DND-41 (cell line): Measurements from ENCODE around the gene KRT81.

Source experiments
- ATAC-seq: fragments of 200-7000 bp; cut with Tn5 transposase; 3 replicates; pipeline ENCODE4 v1.9.1; 2021; ENCODE audit warnings: low read depth; ENCODE audit not compliant: insufficient read depth
- DNase-seq: peaks from one replicate; pipeline ENCODE4 v3.0.0-alpha.2; 2020
- H2AFZ ChIP-seq: 2 replicates; pipeline ENCODE4 v1.6.0; 2012; ENCODE audit warnings: low read depth, low read length
- H3K27ac ChIP-seq: 2 replicates; pipeline ENCODE4 v1.5.1; 2012; ENCODE audit warnings: low read length, inconsistent platforms
- H3K27me3 ChIP-seq: fragments of 200-600 bp; sonication (generic); 2 replicates; pipeline ENCODE4 v1.6.0; 2012; ENCODE audit warnings: low read length, mild to moderate bottlenecking, inconsistent platforms; ENCODE audit not compliant: insufficient read depth, poor library complexity
- H3K36me3 ChIP-seq: 2 replicates; pipeline ENCODE4 v1.5.1; 2012; ENCODE audit warnings: low read length, inconsistent platforms; ENCODE audit not compliant: insufficient read depth
- H3K4me1 ChIP-seq: 2 replicates; pipeline ENCODE4 v1.5.1; 2012; ENCODE audit warnings: mild to moderate bottlenecking, low read length; ENCODE audit not compliant: insufficient read depth
- H3K4me2 ChIP-seq: 2 replicates; pipeline ENCODE4 v1.6.0; 2012; ENCODE audit warnings: mild to moderate bottlenecking, moderate library complexity, low read length, inconsistent platforms; ENCODE audit not compliant: insufficient read depth
- H3K4me3 ChIP-seq, 2 experiments: fragments of 200-600 bp in 1 of 2; shearing (Covaris generic) in 1 of 2; 2 replicates each; pipeline ENCODE4 v1.5.1; 2012 to 2016; ENCODE audit warnings: inconsistent platforms in 2 of 2, low read length in 2 of 2, mild to moderate bottlenecking in 2 of 2, low read depth in 1 of 2, moderate library complexity in 1 of 2
- H3K79me2 ChIP-seq: 2 replicates; pipeline ENCODE4 v1.6.0; 2012; ENCODE audit warnings: low read length, inconsistent platforms; ENCODE audit not compliant: insufficient read depth
- H3K9ac ChIP-seq: 2 replicates; pipeline ENCODE4 v1.6.0; 2012; ENCODE audit warnings: low read depth, mild to moderate bottlenecking, inconsistent platforms, low read length, moderate library complexity
- H3K9me3 ChIP-seq: 2 replicates; pipeline ENCODE4 v1.5.1; 2012; ENCODE audit warnings: low read length, moderate library complexity, mild to moderate bottlenecking, inconsistent platforms; ENCODE audit not compliant: insufficient read depth, severe bottlenecking
- H4K20me1 ChIP-seq: 2 replicates; pipeline ENCODE4 v1.6.0; 2012; ENCODE audit warnings: low read length; ENCODE audit not compliant: insufficient read depth
- EZH2 ChIP-seq: IDR thresholded peaks from 3 replicates; pipeline ENCODE4 v1.6.1; 2012; ENCODE audit warnings: borderline replicate concordance, low read depth, mild to moderate bottlenecking, moderate library complexity, low read length, inconsistent platforms; ENCODE audit not compliant: severe bottlenecking
- TF ChIP-seq, protein P1 (sequence below): IDR thresholded peaks from 2 replicates; pipeline ENCODE4 v1.5.1; 2012; ENCODE audit warnings: borderline replicate concordance, low read length, moderate library complexity, mild to moderate bottlenecking; ENCODE audit not compliant: poor library complexity, severe bottlenecking; ENCODE audit errors: extremely low read depth

The KRT81 gene

DNA sequence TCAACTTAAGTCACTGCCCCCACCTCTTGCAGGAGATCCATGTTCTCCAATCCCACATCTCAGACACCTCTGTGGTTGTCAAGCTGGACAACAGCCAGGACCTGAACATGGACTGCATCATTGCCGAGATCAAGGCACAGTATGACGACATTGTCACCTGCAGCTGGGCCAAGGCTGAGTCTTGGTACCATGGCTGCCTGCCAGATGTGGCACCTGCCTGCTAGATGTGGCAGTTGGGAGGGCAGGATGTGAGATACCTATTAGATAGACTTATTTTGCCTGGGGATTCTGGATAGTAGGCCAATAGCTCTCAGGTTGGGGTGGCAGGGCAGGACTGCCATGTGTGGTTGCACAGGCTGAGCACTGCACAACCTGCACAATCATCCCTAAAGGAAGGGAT is 24.8 kb downstream of the KRT81 start:
- TF ChIP-seq, protein P1, sequence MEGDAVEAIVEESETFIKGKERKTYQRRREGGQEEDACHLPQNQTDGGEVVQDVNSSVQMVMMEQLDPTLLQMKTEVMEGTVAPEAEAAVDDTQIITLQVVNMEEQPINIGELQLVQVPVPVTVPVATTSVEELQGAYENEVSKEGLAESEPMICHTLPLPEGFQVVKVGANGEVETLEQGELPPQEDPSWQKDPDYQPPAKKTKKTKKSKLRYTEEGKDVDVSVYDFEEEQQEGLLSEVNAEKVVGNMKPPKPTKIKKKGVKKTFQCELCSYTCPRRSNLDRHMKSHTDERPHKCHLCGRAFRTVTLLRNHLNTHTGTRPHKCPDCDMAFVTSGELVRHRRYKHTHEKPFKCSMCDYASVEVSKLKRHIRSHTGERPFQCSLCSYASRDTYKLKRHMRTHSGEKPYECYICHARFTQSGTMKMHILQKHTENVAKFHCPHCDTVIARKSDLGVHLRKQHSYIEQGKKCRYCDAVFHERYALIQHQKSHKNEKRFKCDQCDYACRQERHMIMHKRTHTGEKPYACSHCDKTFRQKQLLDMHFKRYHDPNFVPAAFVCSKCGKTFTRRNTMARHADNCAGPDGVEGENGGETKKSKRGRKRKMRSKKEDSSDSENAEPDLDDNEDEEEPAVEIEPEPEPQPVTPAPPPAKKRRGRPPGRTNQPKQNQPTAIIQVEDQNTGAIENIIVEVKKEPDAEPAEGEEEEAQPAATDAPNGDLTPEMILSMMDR: no peak
- no peak for TF ChIP-seq EZH2
- Histone ChIP-seq H3K4me1 (no peaks in the 10 kb centered on the region), H3K79me2 (no peaks in the 10 kb centered on the region), H3K36me3 (no peaks in the 10 kb centered on the region), H3K4me3 (no peak overlapping the region), H3K4me2 (no peak overlapping the region), H3K9me3 (no peaks in the 10 kb centered on the region), H3K9ac (no peak overlapping the region), H3K27ac (no peak overlapping the region), H3K27me3 (peaks cover 3% of the 10 kb centered on the region), H4K20me1 (peaks cover 4% of the 10 kb centered on the region; the same call in 1 of the 2 replicates), H2AFZ (no peak overlapping the region)
- DNase-seq (no peak), ATAC-seq (no peak)

DNA sequence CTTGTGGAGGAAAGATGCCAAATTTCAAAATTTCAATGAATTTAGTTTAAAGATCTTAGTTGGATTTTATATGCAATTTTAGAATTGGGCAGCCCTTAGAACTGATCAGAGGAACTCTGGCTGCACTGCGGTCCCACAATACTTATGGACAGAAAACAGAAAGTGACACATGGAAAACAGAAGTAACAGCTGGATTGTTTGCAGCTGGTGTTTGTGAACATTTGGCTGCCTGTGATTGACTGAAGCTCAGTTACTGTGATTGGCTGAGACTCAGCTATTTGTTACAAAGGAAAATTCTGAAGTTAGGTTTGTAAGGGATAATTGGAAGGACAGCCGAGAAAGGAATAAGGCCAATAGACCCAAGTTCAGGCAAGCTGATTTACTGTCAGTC is 26.9 kb downstream of the KRT81 start:
- TF ChIP-seq EZH2: no peak
- TF ChIP-seq, protein P1: no peak
- ATAC-seq (no peak), DNase-seq (no peak)
- no peak overlapping the region for H2AFZ ChIP-seq
- H3K79me2 ChIP-seq: no peaks in the 10 kb centered on the region
- H3K9ac ChIP-seq: no peak overlapping the region
- H3K27ac ChIP-seq: no peak overlapping the region
- H3K4me3 ChIP-seq: no peak overlapping the region
- no peaks in the 10 kb centered on the region for H4K20me1 ChIP-seq
- no peaks in the 10 kb centered on the region for H3K9me3 ChIP-seq
- no peak overlapping the region for H3K4me2 ChIP-seq
- peaks cover 6% of the 10 kb centered on the region for H3K27me3 ChIP-seq
- no peaks in the 10 kb centered on the region for H3K36me3 ChIP-seq
- no peaks in the 10 kb centered on the region for H3K4me1 ChIP-seq

DNA sequence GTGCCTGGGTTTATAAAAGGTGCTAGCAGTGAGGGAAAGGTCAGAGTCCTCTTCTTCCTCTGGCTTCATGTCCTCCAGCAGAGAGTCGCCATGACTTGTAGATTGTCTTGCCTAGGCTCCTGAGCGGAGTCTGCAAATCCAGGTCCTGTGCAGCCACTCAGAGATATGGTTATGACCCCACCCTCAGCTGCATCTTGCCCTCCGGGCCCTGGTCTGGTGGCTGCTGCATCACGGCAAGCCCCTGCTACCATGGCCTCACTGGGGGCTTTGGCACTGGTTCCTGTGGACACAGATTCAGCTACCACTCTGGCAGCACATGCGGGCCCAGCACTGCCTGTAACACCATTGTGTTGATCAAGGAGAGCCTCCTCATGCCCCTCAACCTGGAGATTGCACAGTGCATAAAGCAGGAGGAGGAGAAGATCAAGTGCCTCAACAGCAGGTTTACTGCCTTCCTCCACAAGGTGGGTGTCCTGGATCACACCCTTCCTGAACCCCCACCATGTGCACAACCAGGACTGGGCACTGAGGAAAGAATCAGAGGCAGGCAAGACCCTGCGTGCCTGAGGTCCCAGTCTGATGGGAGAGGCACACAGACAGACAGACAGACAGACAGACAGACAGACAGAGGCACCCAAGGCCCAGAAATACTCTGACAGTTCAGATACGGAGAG is 27.4 kb downstream of the KRT81 start:
- H3K9me3 ChIP-seq: no peaks in the 10 kb centered on the region
- peaks cover 6% of the 10 kb centered on the region for H3K27me3 ChIP-seq
- DNase-seq: no peak
- H3K79me2 ChIP-seq: no peaks in the 10 kb centered on the region
- no peaks in the 10 kb centered on the region for H3K36me3 ChIP-seq
- H3K9ac ChIP-seq: no peak overlapping the region
- H3K4me1 ChIP-seq: no peaks in the 10 kb centered on the region
- H4K20me1 ChIP-seq: no peaks in the 10 kb centered on the region
- no peak overlapping the region for H3K4me2 ChIP-seq
- H3K4me3 ChIP-seq: no peak overlapping the region
- no peak overlapping the region for H3K27ac ChIP-seq
- TF ChIP-seq, protein P1: no peak
- TF ChIP-seq EZH2: no peak
- H2AFZ ChIP-seq: no peak overlapping the region
- no peak for ATAC-seq
